Measurements from ENCODE around the gene FRMD8.

DNA sequence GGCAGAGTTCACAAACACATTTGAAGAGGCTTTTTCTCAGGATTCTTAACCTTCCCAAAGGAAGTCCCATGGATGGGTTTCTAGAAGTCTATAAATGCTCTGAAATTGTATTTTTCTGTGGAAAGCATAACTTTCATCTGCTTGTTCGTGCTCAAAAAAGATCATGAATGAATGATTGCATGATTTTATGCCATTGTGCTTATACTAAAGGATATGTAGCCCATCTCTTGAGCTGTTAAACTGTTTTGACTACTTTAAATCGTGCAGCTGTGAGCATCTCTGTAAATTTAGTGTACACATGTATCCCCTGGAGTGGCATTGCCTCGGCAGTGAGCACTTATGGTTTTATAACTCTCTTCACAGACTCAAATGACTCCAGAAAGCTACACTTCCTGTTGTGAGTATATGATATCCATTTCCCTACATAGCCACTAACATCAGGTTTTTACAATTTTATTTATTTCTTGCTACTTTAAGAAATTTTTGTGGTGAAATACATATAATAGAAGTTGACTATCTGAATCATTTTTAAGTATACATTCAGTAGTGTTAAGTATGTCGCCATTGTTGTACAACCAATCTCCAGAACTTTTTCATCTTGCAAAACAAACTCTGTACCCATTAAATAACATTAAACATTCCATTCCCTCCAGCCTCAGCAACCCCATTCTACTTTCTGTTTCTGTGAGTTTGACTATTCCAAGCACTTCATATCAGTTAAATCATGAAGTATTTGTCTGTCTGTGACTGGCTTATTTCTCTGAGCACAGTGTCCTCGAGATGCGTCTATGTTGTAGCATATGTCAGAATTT, 44.2 kb downstream of the FRMD8 start:
- TF ChIP-seq CTCF (conservative IDR thresholded peaks at IDR 0.05; ENCODE audit: low read depth, low read length) (no peak), EZH2 (IDR thresholded peaks at IDR 0.05; ENCODE audit: low read length, unreplicated experiment) (no peak), EZH2phosphoT487 (IDR thresholded peaks at IDR 0.05; ENCODE audit: borderline replicate concordance, low read length) (no peak)
